Left lobe of liver (tissue), 2 donors: ENCODE measurements around the gene KIRREL2. TPM values are rescaled to one million over a fixed set of nuclear protein-coding genes. Genes with fewer than 3 reads are reported as not detected.
A peak's percentile ranks its signal among the peaks of the same experiment; 100 is the strongest.
"Not testable (repeated sequence)": the region's sequence is repeated elsewhere in the genome, so short reads cannot be mapped to it uniquely, and the experiment has no call there.

ENCODE experiments used
- ATAC-seq: fragments of 200-7000 bp; cut with Tn5 transposase; one replicate; pipeline ENCODE4 v1.9.1; 2020; ENCODE audit warnings: mild to moderate bottlenecking, moderate library complexity
- DNase-seq: peaks from one replicate; pipeline ENCODE4 v3.0.0-alpha.2; 2020; ENCODE audit warnings: low spot score
- total RNA-seq: library from RNA; stranded (reverse); gene quantifications from one replicate; pipeline ENCODE4 v1.2.1, GENCODE V29; 2021
- donor health status: DM: no; HTN: no; CAD: no; lungs with moderate emphysema.
- donor health status: DM: no; HTN: yes; CAD: no.

KIRREL2 gene
- total RNA-seq, 1 donor from 2014 or later = 0.20 TPM

GRCh38 chr19:35868823-35869326, 12.2 kb downstream of the KIRREL2 start:
- DNase-seq = no peak
- ATAC-seq = no peak

GRCh38 chr19:35869327-35870123, 12.8 kb downstream of the KIRREL2 start:
- DNase-seq = no peak
- peak; percentile 10 for ATAC-seq

- not testable (repeated sequence) for ATAC-seq, DNase-seq
Observed at GRCh38 chr19:35870124-35870736, 13.5 kb downstream of the KIRREL2 start.

- ATAC-seq = no peak
- no peak for DNase-seq
Observed at GRCh38 chr19:35870798-35871197, 14.1 kb downstream of the KIRREL2 start.

- DNase-seq (no peak), ATAC-seq (no peak)
Observed at GRCh38 chr19:35871611-35872010, 14.9 kb downstream of the KIRREL2 start.

- no peak for DNase-seq
- no peak for ATAC-seq
Observed at GRCh38 chr19:35872180-35872579, 15.5 kb downstream of the KIRREL2 start.

- ATAC-seq (no peak), DNase-seq (no peak)
Observed at GRCh38 chr19:35874392-35874930, 17.8 kb downstream of the KIRREL2 start.

GRCh38 chr19:35879068-35879467, 22.4 kb downstream of the KIRREL2 start:
- ATAC-seq = no peak
- no peak for DNase-seq

GRCh38 chr19:35879770-35880317, 23.1 kb downstream of the KIRREL2 start:
- peak; percentile 88 for DNase-seq
- peak; percentile 99 for ATAC-seq

GRCh38 chr19:35882114-35882832, 25.6 kb downstream of the KIRREL2 start:
- DNase-seq (no peak), ATAC-seq (peak; percentile 80)

- ATAC-seq (no peak), DNase-seq (no peak)
Observed at GRCh38 chr19:35883882-35884281, 27.2 kb downstream of the KIRREL2 start.

- no peak for ATAC-seq
- no peak for DNase-seq
Observed at GRCh38 chr19:35885225-35885738, 28.6 kb downstream of the KIRREL2 start.

- DNase-seq (no peak), ATAC-seq (no peak)
Observed at GRCh38 chr19:35885904-35886303, 29.2 kb downstream of the KIRREL2 start.

GRCh38 chr19:35887197-35887596, 30.5 kb downstream of the KIRREL2 start:
- ATAC-seq (no peak), DNase-seq (no peak)

GRCh38 chr19:35888398-35888797, 31.7 kb downstream of the KIRREL2 start:
- DNase-seq (no peak), ATAC-seq (no peak)

- no peak for ATAC-seq
- no peak for DNase-seq
Observed at GRCh38 chr19:35889370-35890112, 32.8 kb downstream of the KIRREL2 start.

GRCh38 chr19:35890113-35890650, 33.5 kb downstream of the KIRREL2 start:
- ATAC-seq = no peak
- no peak for DNase-seq

GRCh38 chr19:35891819-35892218, 35.1 kb downstream of the KIRREL2 start:
- not testable (repeated sequence) for ATAC-seq

GRCh38 chr19:35894342-35894741, 37.6 kb downstream of the KIRREL2 start:
- ATAC-seq = no peak
- DNase-seq = no peak

More at GRCh38 chr19:35891819-35892218, 35.1 kb downstream of the KIRREL2 start:
- DNase-seq = not testable (repeated sequence)
